HK-2 (cell line): Measurements from ENCODE around the gene FKBP11.

Experiments used
- DNase-seq: peaks from one replicate; pipeline ENCODE4 v3.0.0-alpha.2; 2018; ENCODE audit not compliant: unreplicated experiment

Gene FKBP11

GRCh38 chr12:48956279-48957140 lies 31.2 kb upstream of the FKBP11 start:
- peak; percentile 91 for DNase-seq

GRCh38 chr12:48954841-48955501 lies 29.7 kb upstream of the FKBP11 start:
- no peak for DNase-seq

- DNase-seq, result no peak
Measured at GRCh38 chr12:48954061-48954460, 28.8 kb upstream of the FKBP11 start.

DNA sequence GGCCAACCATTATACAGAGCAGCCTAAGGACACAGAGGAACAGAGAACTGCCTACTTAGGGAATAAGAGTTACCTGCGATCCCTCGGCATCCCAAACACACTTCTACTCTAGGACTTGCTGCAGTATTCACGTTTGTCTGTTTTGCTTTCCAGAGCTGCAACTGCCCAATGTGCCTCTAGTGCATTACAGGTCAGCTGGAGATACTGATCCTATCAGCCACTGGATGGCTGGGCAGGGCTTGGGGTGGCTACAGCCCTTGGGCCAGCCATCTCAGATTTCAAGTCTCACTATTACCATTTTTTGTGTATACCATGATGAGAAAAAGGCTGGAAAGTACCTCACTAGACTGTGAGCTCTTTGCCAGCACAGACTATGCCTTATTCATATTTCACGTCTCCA lies 27.4 kb upstream of the FKBP11 start:
- DNase-seq, result no peak

- DNase-seq, result no peak
Measured at GRCh38 chr12:48947727-48948126, 22.4 kb upstream of the FKBP11 start.

DNA sequence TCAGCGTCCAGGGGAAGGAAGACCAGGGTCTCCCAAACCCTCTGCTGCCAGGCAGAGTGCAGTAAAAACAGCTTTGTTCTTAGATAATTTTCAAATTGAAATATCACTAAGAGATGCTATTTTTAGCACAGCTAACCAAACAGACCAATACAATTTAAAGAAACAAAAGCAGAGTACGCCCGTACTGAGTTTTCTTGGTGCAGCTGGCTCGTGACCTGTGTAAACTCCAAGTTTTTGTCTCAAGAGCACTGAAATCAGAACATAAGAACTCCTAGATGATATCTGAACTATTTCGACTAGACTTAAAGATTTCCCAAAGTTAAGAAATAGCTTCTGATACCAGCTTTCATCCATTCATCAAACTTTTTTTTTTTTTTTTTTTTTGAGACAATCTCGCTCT lies 21.7 kb upstream of the FKBP11 start:
- no peak for DNase-seq

DNA sequence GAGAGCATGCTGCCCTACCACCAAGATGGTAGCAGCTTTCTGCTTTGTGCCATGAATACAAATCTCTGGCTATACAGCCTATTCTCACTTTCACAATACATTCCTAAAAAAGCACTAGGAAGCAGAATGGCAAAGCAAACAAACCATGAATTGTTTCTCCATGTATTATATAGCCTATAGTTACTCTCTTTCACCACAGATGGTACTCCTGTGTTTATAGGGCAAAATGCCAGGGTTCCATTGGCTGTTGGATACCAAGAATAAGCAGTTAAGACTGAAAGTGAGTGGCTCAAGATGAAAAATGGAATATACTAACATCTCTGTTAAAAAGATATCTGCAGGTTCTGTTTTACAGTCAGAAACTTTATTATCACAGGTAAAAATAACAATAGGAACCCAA lies 20.9 kb upstream of the FKBP11 start:
- no peak for DNase-seq

- no peak for DNase-seq
Measured at GRCh38 chr12:48943221-48943620, 17.9 kb upstream of the FKBP11 start.

DNA sequence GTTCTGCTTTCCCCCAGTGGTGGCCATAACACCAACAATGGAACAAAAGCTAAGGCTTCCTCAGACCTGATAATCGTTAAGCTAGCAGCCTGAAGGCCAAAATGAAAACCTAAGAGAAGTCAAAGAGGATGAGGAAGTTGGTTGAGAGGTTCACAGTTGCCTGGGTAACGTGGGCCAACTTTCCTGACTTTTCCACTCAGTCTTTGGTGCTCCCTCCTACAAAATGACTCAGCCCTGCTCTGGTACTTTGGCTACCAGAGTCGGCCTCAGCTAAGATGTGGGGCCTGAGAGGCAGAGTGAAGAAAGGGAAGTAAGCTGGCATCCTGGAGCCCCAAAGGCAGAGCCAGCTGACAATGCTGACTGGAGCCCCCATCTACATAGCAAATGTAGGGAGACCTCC lies 14.9 kb upstream of the FKBP11 start:
- peak; percentile 29 for DNase-seq

GRCh38 chr12:48938805-48939204 lies 13.5 kb upstream of the FKBP11 start:
- no peak for DNase-seq

GRCh38 chr12:48937170-48937569 lies 11.9 kb upstream of the FKBP11 start:
- no peak for DNase-seq

- DNase-seq, result peak; percentile 62
Measured at GRCh38 chr12:48936379-48936979, 11.2 kb upstream of the FKBP11 start.

DNA sequence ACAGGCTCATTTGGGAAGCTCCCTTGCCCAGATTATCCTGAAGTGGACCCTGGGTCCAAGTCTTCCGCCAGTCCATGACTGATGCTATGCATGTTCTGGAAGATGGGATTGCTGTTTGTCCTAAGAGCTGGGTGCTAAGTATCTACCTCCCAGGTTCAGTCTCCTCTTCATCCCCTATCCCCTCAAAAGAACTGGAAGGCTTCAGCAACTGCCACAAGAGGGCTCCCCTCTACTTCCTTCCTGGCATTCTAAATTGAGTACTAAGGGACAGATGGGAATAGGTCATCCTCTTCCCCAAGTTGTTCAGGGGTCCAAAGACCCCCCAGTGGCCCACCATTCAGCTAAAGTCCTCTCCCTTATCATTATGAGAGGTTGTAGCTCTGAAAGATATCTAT lies 9.0 kb upstream of the FKBP11 start:
- no peak for DNase-seq

- DNase-seq, result no peak
Measured at GRCh38 chr12:48933664-48934311, 8.5 kb upstream of the FKBP11 start.

DNA sequence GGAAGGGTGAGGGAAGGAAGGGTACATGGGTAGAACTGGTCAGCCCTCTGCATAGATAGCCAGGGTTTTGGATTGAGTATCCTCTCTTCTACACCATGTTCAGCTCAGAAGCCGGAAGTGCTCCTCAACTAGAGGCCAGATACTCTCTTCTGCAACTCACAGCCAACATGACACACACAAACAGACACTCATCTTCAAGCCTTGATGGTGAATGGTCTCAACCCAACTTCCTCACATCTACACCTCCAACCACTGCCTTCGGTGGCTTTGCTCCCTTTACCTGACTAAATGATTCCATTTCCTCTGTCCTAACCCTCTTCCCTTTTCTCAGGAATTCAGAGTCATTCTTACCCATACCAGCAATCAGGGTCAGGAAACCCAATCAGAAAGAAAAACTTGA lies 7.6 kb upstream of the FKBP11 start:
- DNase-seq, result no peak

- DNase-seq, result no peak
Measured at GRCh38 chr12:48930475-48930874, 5.2 kb upstream of the FKBP11 start.

DNA sequence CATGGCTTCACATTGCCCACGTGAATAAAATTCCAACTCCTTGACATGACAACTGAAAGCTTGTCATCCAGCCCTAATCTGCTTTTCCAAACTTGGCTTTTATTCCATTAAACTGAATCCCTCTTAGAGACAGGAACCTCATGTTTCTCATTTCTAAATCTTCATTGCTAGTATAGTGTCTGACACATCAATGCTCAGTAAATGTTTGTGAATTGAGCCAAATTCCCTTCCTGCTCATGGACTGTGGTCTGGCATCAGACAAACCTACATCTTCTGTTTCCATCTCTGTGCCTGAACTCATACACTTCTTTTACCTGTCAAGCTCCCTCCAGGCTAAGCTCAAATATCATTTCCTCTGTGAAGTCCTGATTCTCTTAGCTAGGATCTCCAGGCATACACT lies 4.3 kb upstream of the FKBP11 start:
- DNase-seq, result no peak

DNA sequence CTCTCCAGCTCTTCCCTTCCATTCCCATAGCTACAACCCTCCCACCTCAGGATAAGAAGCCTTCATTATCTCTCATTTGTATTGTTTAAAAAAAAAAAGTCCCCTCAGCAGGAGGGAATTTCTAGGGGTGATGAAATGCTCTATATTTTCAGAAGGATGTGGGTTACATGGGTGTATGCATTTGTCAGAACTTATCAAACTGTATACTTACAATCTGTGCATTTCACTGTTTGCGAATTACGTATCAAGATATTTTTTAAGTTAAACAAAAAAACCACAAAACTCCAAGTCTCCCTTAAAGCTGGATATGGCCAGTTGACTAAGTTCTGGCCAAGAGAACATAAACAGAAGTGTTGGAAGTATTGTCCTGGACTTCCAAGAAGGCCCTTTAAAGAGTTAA lies 2.0 kb upstream of the FKBP11 start:
- no peak for DNase-seq

DNA sequence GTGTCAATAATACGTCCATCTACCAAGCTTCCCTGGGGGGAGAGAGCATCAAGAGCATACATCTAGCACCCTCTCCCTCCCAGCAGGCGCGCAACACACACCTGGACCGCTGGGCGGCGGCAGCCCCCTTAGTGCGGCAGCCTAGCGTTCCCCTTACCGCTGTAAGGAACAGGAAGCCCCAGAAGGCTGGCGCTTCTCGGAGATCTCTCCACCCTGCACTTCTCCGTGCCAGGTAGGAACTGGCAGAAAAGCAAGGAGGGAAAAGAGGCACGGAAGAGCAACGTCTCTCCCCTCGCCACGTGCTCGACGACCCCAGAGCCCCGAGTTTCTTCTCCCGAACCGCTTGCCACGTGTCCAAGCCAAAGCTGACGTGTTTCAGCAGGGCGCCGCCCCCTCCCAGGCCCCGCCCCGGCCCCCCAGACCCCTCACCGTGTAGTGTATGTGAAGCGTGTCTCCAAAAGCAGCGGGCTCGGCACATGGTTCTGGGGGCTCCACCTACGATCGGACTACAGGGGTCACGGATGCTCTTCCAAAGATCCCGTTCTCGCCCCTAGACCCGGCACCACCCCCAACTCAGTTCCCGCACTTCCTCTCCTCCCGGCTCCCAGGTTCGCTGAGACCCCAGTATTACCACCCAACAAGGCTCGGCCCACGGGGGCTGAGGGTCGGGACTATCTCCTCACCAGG lies 532 bp downstream of the FKBP11 start:
- no peak for DNase-seq

- DNase-seq, result no peak
Measured at GRCh38 chr12:48923117-48923516, 2.2 kb downstream of the FKBP11 start.

DNA sequence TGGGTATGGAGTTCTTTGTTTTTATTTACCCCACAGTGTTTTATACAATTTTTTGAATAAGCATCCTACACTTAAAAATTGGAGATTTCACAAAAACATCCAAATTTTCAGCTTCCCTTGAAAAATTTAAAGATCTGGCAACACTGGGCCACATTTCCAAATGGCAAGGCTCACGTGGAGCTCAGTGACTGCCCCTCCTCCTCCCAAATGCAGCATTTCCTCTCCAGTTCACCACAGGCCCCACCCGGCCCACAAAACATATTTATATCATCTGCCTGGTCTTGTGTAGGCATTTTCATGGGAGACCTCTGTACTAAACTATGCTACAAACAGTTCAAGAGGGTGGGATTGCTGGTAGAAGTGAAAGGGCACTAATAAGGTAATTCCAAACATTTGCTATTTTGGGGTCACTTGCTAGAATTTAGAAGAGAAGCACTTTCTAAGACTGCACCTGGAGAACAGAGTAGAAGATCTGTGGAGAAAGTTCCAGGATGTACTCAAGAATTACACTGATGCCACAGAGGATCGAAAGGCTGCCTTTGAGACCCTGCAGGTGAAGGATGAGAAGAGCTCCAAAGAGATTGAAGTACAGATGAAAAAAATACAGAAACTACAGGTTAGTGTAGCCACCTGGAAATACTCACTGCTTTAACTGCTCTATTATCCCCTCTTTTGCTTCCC lies 7.3 kb downstream of the FKBP11 start:
- no peak for DNase-seq
